ENCODE results near the gene CAPSL. TPM values are rescaled to one million over a fixed set of nuclear protein-coding genes. Genes with fewer than 3 reads are reported as not detected.

CAPSL gene
- total and polyA plus RNA-seq, 8 donors: not detected

- intact Hi-C loops (cut with DNase I; ENCODE audit: low total_unique reads): no loop called here
- 81 to 92% (median 84%) methylated on average over 6 of the region's 6 CpGs for WGBS, 5 donors
- no peaks in the 10 kb centered on the region for H3K36me3 ChIP-seq
- DNase-seq: no peak
- H3K27me3 ChIP-seq: no peaks in the 10 kb centered on the region
- no peak overlapping the region for H3K4me3 ChIP-seq
- H3K27ac ChIP-seq: no peak overlapping the region
- no peaks in the 10 kb centered on the region for H3K9me3 ChIP-seq
- TF ChIP-seq CTCF (IDR thresholded peaks at IDR 0.05) (no peak), POLR2AphosphoS5 (IDR thresholded peaks at IDR 0.05) (no peak), EP300 (IDR thresholded peaks at IDR 0.05) (no peak), POLR2A (IDR thresholded peaks at IDR 0.05) (no peak)
- H3K4me1 ChIP-seq: no peaks in the 10 kb centered on the region
Measured at GRCh38 chr5:35903631-35904203, 34.7 kb downstream of the CAPSL start.

GRCh38 chr5:35902046-35902672, 36.3 kb downstream of the CAPSL start:
- Histone ChIP-seq H3K27ac (no peak overlapping the region), H3K36me3 (no peaks in the 10 kb centered on the region), H3K9me3 (no peaks in the 10 kb centered on the region), H3K4me1 (no peaks in the 10 kb centered on the region), H3K27me3 (no peaks in the 10 kb centered on the region), H3K4me3 (no peak overlapping the region)
- DNase-seq: no peak
- intact Hi-C loops (cut with DNase I; ENCODE audit: low total_unique reads): no loop called here
- TF ChIP-seq EP300 (IDR thresholded peaks at IDR 0.05) (no peak), POLR2A (IDR thresholded peaks at IDR 0.05) (no peak), POLR2AphosphoS5 (IDR thresholded peaks at IDR 0.05) (no peak), CTCF (IDR thresholded peaks at IDR 0.05) (no peak)
- WGBS, 5 donors: 56 to 78% (median 64%) methylated on average over 2 of the region's 2 CpGs

GRCh38 chr5:35900972-35901695, 37.3 kb downstream of the CAPSL start:
- 78 to 90% (median 86%) methylated on average over 3 of the region's 3 CpGs for WGBS, 5 donors
- H3K27me3 ChIP-seq: no peaks in the 10 kb centered on the region
- no peaks in the 10 kb centered on the region for H3K4me1 ChIP-seq
- H3K36me3 ChIP-seq: no peaks in the 10 kb centered on the region
- H3K9me3 ChIP-seq: no peaks in the 10 kb centered on the region
- no peak for TF ChIP-seq POLR2A (IDR thresholded peaks at IDR 0.05)
- no peak for TF ChIP-seq POLR2AphosphoS5 (IDR thresholded peaks at IDR 0.05)
- TF ChIP-seq CTCF (IDR thresholded peaks at IDR 0.05): no peak
- no peak for TF ChIP-seq EP300 (IDR thresholded peaks at IDR 0.05)
- intact Hi-C loops (cut with DNase I; ENCODE audit: low total_unique reads): no loop called here
- DNase-seq: no peak
- H3K27ac ChIP-seq: no peak overlapping the region
- H3K4me3 ChIP-seq: no peak overlapping the region

- H3K27me3 ChIP-seq: no peaks in the 10 kb centered on the region
- no peak for TF ChIP-seq POLR2A (IDR thresholded peaks at IDR 0.05)
- TF ChIP-seq CTCF (IDR thresholded peaks at IDR 0.05): no peak
- no peak for TF ChIP-seq EP300 (IDR thresholded peaks at IDR 0.05)
- TF ChIP-seq POLR2AphosphoS5 (IDR thresholded peaks at IDR 0.05): no peak
- H3K4me1 ChIP-seq: no peaks in the 10 kb centered on the region
- H3K27ac ChIP-seq: no peak overlapping the region
- H3K4me3 ChIP-seq: no peak overlapping the region
- DNase-seq: no peak
- H3K36me3 ChIP-seq: no peaks in the 10 kb centered on the region
- 38 to 47% (median 43%) methylated on average over 3 of the region's 3 CpGs for WGBS, 5 donors
- no peaks in the 10 kb centered on the region for H3K9me3 ChIP-seq
- intact Hi-C loops (cut with DNase I; ENCODE audit: low total_unique reads): no loop called here
Measured at GRCh38 chr5:35899800-35900199, 38.6 kb downstream of the CAPSL start.

All from stomach (tissue), 9 donors.